AG09309 (cell line): Measurements from ENCODE around the gene CHKA.

Experiments
- DNase-seq: peaks from one replicate; pipeline ENCODE4 v3.0.0-alpha.2; 2010; ENCODE audit warnings: low read depth
- H3K4me3 ChIP-seq: 2 replicates; pipeline ENCODE4 v1.5.1; 2011; ENCODE audit warnings: mild to moderate bottlenecking, low read depth, low read length, moderate library complexity; ENCODE audit not compliant: control insufficient read depth
- TF ChIP-seq, protein P1 (sequence below): IDR thresholded peaks from 2 replicates; pipeline ENCODE4 v1.5.1; 2011; ENCODE audit warnings: mild to moderate bottlenecking, low read depth, low read length, inconsistent platforms; ENCODE audit not compliant: insufficient read depth, control insufficient read depth; ENCODE audit errors: missing control alignments

The CHKA gene

DNA sequence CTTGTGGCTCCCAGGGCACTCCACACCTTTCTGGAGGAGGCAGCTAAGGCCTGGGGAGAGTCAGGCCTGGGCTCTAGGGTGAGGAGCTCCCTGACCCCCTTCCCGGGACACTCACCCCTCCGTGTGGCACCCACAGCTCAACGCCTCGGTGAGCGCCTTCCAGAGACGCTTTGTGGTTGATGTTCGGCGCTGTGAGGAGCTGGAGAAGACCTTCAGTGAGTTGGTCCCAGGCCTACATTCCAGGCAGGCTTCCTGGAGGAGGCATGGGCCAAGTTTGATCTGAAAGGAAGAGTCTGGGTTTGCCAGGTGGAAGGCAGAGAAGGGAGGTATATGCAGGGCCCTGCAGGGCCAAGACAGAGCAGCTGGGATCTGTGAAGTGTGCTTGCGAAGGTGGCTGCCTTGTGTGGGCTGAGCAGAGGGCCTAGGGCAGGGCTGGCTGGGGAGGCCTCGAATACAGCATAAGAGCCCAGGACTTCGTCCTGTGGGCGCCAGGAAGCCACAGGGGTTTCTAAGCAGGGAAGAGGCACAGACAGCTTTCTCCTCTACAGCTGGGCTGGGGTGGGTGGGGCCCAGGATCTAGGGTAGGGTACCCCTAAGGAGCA is 79.5 kb downstream of the CHKA start:
- H3K4me3 ChIP-seq: no peak overlapping the region
- TF ChIP-seq, protein P1, sequence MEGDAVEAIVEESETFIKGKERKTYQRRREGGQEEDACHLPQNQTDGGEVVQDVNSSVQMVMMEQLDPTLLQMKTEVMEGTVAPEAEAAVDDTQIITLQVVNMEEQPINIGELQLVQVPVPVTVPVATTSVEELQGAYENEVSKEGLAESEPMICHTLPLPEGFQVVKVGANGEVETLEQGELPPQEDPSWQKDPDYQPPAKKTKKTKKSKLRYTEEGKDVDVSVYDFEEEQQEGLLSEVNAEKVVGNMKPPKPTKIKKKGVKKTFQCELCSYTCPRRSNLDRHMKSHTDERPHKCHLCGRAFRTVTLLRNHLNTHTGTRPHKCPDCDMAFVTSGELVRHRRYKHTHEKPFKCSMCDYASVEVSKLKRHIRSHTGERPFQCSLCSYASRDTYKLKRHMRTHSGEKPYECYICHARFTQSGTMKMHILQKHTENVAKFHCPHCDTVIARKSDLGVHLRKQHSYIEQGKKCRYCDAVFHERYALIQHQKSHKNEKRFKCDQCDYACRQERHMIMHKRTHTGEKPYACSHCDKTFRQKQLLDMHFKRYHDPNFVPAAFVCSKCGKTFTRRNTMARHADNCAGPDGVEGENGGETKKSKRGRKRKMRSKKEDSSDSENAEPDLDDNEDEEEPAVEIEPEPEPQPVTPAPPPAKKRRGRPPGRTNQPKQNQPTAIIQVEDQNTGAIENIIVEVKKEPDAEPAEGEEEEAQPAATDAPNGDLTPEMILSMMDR: no peak

GRCh38 chr11:68040957-68041591 is 80.1 kb downstream of the CHKA start:
- H3K4me3 ChIP-seq: peak overlapping the region; percentile 94
- TF ChIP-seq, protein P1: no peak
- DNase-seq: no peak

More for the DNA sequence above, 79.5 kb downstream of the CHKA start:
- no peak for DNase-seq

DNA sequence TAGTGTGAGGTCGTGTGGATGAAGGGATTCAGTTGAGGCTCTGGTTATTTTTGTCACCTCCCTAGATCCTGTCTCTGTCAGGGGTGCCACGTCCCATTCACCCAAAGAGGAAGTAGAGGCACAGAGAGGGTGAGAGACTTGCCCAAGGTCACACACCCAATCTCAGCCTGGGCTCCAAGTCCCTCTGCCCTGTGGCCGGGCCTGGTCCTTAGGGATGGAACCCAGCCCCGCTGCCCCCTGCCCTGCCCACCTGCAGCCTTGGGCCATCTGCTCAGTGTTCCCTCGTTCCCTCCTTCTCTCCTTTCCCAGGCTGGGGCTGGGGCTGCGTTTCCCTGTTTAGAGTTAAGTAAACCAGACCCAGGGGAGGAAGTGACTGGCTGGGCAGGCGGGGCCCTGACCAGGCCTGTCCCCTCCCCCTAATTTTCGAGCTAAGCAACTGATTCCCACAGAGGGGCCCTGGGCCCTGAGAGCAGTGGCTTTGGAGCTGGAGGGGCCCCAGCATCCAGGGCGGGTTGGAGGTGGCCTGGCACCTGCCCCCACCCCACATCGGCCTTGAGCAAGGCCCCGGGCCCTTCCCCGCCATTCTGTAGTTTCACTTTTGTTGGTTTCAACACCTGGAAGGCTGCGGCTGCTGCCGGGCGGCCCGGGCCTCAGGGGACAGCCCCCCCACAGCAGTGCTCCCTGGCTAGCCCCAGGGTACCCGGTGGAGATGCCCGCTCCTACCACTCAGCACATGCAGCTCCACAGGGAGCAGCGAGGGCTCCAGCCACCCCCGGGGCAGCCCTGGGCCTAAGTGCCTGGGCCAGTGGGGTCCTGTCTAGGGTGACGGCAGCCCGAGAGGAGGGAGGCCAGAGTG is 80.9 kb downstream of the CHKA start:
- no peak for DNase-seq
- TF ChIP-seq, protein P1: no peak
- H3K4me3 ChIP-seq: peak overlapping the region; percentile 94

DNA sequence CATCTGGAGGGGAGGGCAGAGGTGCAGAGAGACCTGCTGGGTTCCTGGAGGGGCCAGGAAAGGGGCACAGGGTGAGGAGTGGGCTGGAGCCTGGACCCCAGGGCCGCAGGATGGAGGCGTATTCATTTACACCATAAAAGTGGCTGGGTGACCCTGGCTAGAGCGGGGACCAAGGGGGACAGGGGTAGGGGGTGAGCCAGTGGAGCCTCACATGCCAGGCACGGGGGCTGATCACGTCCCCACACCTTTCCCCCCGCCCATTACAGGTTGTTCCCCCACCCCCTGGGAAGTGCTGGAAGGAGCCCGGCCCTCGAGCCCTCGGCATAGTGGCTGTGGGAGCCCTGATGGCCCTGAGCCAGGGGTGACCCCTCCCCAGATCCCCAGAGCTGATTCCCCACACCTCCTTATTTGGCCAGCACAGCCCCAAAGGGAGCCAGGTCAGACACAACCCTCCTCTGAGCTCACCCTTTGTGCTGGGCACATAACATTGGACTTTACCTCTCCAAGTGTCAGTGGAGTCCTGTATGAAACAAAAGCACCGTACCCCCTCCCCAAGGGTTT is 81.6 kb downstream of the CHKA start:
- DNase-seq: no peak
- TF ChIP-seq, protein P1: no peak
- peak overlapping the region; percentile 94 for H3K4me3 ChIP-seq

DNA sequence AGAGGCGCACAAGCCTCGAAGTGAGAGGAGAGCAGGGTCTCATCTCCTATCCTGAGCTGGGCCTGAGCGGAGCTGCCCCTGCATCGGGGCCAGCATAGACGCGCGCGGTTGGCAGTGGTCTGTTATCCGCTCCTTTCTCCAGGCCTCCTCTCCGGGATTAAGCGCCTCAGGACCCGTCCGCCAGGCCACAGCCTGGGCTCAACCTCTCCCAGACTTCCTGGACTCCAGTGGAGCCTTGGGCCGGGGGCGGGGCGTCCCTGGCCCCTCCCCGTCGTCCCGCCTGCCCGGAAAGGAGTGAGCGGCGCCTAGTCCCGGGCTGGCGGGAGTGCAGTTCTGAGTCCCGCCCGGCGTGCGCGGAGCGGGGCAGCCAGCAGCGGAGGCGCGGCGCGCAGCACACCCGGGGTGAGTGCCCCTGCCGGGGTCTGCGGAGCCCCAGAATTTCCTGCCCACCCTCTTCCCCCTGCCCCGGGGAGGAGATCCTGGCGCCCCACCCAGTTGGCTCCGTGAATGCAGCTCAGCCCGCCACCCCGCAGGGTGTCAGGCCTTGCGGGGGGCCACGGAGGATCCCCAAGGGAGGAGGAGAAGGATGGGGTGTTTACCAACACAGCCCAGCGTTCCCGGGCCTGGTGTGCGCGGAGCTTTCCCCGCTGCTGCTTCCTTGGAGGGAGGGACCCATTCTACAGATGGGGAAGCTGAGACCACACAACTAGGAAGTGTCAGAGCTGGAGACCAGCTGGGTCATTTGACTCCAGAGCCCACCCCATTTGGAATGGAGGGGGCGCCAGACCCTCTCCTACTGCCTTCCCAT is 82.3 kb downstream of the CHKA start, which contains the start of gene TCIRG1:
TCIRG1 (plus strand) TSS at position 308 of the 808 bp plus-strand sequence. CDS start 2,247 bp downstream, outside the sequence.
- TF ChIP-seq, protein P1: no peak
- peak within 1 kb of the TSS; percentile 94 for H3K4me3 ChIP-seq
- no peak for DNase-seq
